ENCODE results near the gene PLSCR3.

The PLSCR3 gene

GRCh38 chr17:7347630-7348477 lies 46.5 kb downstream of the PLSCR3 start:
- no peak for DNase-seq (ENCODE audit: low spot score)

- DNase-seq (ENCODE audit: low spot score): no peak
Measured at GRCh38 chr17:7346761-7347614, 47.3 kb downstream of the PLSCR3 start.

- no peak for DNase-seq (ENCODE audit: low spot score)
Measured at GRCh38 chr17:7343250-7343649, 51.1 kb downstream of the PLSCR3 start.

GRCh38 chr17:7341842-7342241 lies 52.5 kb downstream of the PLSCR3 start:
- DNase-seq (ENCODE audit: low spot score): no peak

GRCh38 chr17:7340179-7340578 lies 54.1 kb downstream of the PLSCR3 start:
- no peak for DNase-seq (ENCODE audit: low spot score)

Data from hematopoietic multipotent progenitor cell treated with erythropoietin and hydrocortisone succinate and interleukin-3 and kit ligand, for 15 days (in vitro differentiated cells).